ENCODE measurements around the gene OSBPL10. TPM values are rescaled to one million over a fixed set of nuclear protein-coding genes. Genes with fewer than 3 reads are reported as not detected.

The OSBPL10 gene
- total and polyA plus RNA-seq, 2 of the 8 experiments (the other 6 are each of a cell fraction or from before 2014, with no cell fraction given) = 26.2 to 86.7 TPM

GRCh38 chr3:31776016-31776415 lies 205.0 kb downstream of the OSBPL10 start:
- H3K14ac ChIP-seq (ENCODE audit: insufficient read length) = no peak overlapping the region
- TF ChIP-seq MAFK (IDR thresholded peaks at IDR 0.05; ENCODE audit: low read depth, low read length) = no peak
- H4K20me1 ChIP-seq (replicated peaks in 1 of 2; ENCODE audit: control insufficient read depth in 1 of 2, insufficient read depth in 2 of 2, low read length in 2 of 2) = no peaks in the 10 kb centered on the region
- no peak overlapping the region for H3K56ac ChIP-seq (replicated peaks; ENCODE audit: insufficient read length, low read depth, low read length)
- no peak overlapping the region for H3K18ac ChIP-seq (ENCODE audit: extremely low read depth, low read length)
- no peaks in the 10 kb centered on the region for H3K4me1 ChIP-seq (replicated peaks in 1 of 4; ENCODE audit: control insufficient read depth in 3 of 4, insufficient read depth in 4 of 4, low read length in 3 of 4)
- 88% methylated on average over 4 of the region's 4 CpGs; no CpG with 5 or more reads in 1 of the 2 experiments for WGBS, 2 experiments (ENCODE audit: extremely low coverage in 1 of 2, insufficient coverage in 1 of 2, insufficient read length in 1 of 2, insufficient replicate concordance in 2 of 2, low coverage in 1 of 2, low lambda C conversion rate in 2 of 2, missing lambda C conversion rate in 1 of 2)
- no peak overlapping the region for H3K4ac ChIP-seq (replicated peaks; ENCODE audit: insufficient read length, low read depth, low read length)
- no peak overlapping the region for H2AK5ac ChIP-seq (ENCODE audit: low read depth, low read length)
- FAIRE-seq = no peak
- H3K4me2 ChIP-seq (ENCODE audit: insufficient read depth in 1 of 2, low read depth in 2 of 2, low read length in 2 of 2) = no peak overlapping the region
- no peak overlapping the region for H2BK15ac ChIP-seq (ENCODE audit: low read length)
- no peak overlapping the region for H3K23ac ChIP-seq (ENCODE audit: insufficient read length)
- H2BK20ac ChIP-seq (ENCODE audit: low read length) = no peak overlapping the region
- no peak overlapping the region for H2AFZ ChIP-seq (ENCODE audit: low read length)
- no peak overlapping the region for H2BK12ac ChIP-seq (ENCODE audit: low read depth, low read length)
- DNase-seq (ENCODE audit: low read depth in 1 of 2, low spot score in 2 of 2) = no peak
- CTCF ChIA-PET (ENCODE audit: partially characterized antibody) = no interaction called here
- no peaks in the 10 kb centered on the region for H3K23me2 ChIP-seq (ENCODE audit: low read depth, low read length)
- H3K79me2 ChIP-seq (ENCODE audit: control insufficient read depth in 1 of 2, insufficient read depth in 2 of 2, low read length in 2 of 2) = peaks cover 0 to 30% of the 10 kb centered on the region in 2 experiments; a peak in 2 of 4 replicates
- no peak overlapping the region for H4K8ac ChIP-seq (ENCODE audit: extremely low read depth, insufficient read depth, low read length)
- no peak overlapping the region for H4K91ac ChIP-seq (replicated peaks; ENCODE audit: insufficient read length, low read length)
- no peak overlapping the region for H3K9ac ChIP-seq (replicated peaks in 1 of 4; ENCODE audit: extremely low read depth in 1 of 4, low read depth in 3 of 4, low read length in 3 of 4)
- POLR2A ChIA-PET (ENCODE audit: partially characterized antibody) = no interaction called here
- H2BK5ac ChIP-seq (ENCODE audit: low read depth, low read length) = no peak overlapping the region
- H3K27ac ChIP-seq (ENCODE audit: low read depth, low read length) = no peak overlapping the region
- no peaks in the 10 kb centered on the region for H3K36me3 ChIP-seq (ENCODE audit: control insufficient read depth in 2 of 4, insufficient read depth in 4 of 4, low read length in 3 of 4)
- no peaks in the 10 kb centered on the region for H3K27me3 ChIP-seq (replicated peaks in 1 of 4; ENCODE audit: control insufficient read depth in 3 of 4, extremely low read depth in 1 of 4, insufficient read depth in 3 of 4, low read length in 3 of 4)
- H3K9me3 ChIP-seq (ENCODE audit: insufficient read depth in 2 of 2, low read depth in 1 of 2, low read length in 1 of 2) = no peaks in the 10 kb centered on the region
- H4K5ac ChIP-seq (ENCODE audit: insufficient read length, low read depth, low read length) = no peak overlapping the region
- H2BK120ac ChIP-seq (replicated peaks; ENCODE audit: low read depth, low read length) = no peak overlapping the region
- no peak overlapping the region for H3K4me3 ChIP-seq (ENCODE audit: extremely low read depth in 1 of 4, insufficient read depth in 2 of 4, low read depth in 3 of 4, low read length in 4 of 4)
- H3K79me1 ChIP-seq (ENCODE audit: low read depth, low read length) = no peaks in the 10 kb centered on the region; the same call in 1 of the 2 replicates
